ENCODE results near the gene RAPGEF2.
"Not testable (repeated sequence)": the region's sequence is repeated elsewhere in the genome, so short reads cannot be mapped to it uniquely, and the experiment has no call there.

Gene RAPGEF2

DNA sequence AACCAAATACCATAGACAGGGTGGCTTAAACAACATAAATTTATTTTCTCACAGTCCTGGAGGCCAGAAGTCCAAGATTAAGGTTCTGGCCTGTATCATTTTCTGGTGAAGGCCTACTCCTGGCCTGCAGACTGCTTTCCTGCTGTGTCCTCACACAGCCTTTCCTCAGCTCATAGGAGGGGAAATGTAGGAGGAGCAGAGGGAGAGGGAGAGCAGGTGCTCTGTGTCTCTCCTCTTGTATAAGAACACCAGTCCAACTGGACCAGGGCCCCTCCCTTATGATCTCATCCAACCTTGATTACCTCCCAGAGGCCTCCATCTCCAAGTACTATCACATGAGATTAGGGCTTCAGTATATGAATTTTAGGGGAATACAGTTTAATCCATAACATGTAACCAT lies 34.3 kb downstream of the RAPGEF2 start:
- DNase-seq: peak; percentile 3

DNA sequence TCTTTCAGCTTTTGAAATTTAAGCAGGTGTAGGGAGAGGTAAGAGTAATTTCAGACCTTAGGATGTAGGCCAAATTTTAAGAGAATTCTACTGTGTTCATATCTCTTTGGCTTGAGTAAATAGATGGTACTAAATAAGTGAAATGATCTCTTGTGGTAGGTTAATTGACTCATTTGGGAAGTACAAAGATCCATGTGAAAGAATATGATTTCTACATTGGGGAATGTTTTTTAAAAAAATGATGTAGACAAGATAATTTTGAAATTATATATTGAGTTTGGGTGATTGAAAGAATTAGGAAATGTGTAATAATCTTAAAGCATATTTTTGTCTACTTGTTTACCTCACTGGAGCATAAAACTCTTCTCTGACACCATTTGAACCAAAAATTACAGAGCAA lies 35.6 kb downstream of the RAPGEF2 start:
- no peak for DNase-seq

DNA sequence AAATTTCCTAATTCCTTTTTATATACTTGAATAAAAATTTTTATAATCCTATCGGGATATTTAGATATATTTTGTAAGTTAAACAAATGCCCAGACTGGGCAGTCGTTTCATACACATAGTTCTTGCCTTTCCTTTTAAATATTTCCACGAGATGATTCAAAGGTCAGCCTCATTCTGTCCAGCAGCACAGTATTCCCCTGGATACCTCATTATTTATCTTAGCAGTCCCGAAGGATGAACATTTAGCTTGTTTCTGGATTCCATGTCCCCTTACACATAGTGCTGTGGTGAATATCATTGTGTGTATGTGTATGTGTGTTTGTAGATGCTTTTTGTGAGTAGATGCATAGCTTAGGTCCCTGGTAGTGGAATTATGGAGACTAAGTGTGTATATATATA lies 38.3 kb downstream of the RAPGEF2 start:
- no peak for DNase-seq

DNA sequence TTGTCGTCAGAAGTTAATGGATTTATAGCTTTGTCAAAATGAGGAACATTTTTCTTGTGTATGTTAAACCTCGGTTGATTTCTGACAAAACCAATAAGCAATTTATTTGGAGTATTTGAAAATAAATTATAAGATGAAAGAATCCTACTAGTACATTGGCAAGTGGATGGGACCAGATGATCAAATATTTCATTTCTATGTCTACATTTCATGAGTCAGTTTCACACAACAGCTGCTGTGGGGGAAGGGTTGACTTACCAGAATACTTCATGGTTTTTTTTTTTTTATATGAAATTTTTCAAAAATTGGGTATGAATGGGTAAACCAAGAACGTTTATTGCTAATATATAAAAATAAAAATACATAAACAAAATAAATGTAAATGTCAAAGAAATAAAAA lies 39.4 kb downstream of the RAPGEF2 start:
- DNase-seq: peak; percentile 61

DNA sequence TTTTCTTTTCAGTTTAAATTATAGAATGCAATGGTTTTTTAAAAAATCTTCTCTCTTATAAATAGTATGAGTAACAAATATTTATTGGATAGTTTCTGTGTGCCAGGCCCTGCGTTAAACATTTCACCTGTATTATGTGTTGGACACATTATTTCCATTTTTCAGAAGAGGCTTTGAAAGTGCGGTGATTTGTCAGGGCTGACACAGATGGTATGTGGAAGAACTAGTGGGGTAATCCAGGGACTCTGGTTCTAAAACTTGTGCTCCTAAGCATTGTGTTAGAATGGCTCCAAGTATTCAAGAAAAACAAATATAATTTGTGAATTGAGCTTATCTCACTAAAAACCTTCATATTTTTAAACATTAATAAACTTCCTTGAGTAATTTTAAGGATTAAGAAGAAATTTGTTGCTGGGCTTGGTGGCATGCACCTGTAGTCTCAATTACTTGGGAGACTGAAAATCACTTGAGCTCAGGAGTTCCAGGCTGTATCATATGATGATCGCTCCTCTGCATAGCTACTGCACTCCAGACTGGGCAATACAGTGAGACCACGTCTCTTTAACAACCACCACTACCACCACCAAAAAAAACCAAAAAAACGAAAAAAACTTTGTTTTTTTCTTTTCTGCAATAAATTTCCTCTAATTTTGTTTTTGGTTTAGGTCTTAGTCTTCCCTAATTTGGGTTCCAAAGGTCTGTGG lies 40.0 kb downstream of the RAPGEF2 start:
- peak; percentile 8 for DNase-seq

- DNase-seq: no peak
These were observed 40.8 kb downstream of the RAPGEF2 start for GRCh38 chr4:159143687-159144086.

- no peak for DNase-seq
These were observed 41.3 kb downstream of the RAPGEF2 start for GRCh38 chr4:159144112-159144694.

- no peak for DNase-seq
These were observed 42.6 kb downstream of the RAPGEF2 start for GRCh38 chr4:159145318-159145991.

- no peak for DNase-seq
These were observed 43.1 kb downstream of the RAPGEF2 start for GRCh38 chr4:159145992-159146330.

DNA sequence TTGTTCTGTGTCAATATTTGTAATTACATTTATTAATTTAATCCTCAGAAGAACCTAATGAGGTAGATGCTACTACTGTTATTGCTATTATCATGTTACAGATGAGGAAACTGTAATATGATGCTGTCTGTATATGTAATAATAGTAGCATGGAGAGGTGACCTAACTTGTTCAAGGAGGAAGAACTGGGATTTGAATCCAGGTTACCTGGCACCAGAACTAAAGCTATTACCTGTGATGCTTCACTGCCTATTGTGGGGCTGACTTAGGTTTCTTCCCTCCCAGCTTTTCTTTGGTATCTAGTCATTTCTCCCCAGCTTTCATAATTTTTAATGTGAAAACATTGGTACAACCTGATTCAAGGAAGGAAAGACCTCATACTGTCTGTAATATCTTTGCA lies 43.6 kb downstream of the RAPGEF2 start:
- DNase-seq: peak; percentile 60

DNA sequence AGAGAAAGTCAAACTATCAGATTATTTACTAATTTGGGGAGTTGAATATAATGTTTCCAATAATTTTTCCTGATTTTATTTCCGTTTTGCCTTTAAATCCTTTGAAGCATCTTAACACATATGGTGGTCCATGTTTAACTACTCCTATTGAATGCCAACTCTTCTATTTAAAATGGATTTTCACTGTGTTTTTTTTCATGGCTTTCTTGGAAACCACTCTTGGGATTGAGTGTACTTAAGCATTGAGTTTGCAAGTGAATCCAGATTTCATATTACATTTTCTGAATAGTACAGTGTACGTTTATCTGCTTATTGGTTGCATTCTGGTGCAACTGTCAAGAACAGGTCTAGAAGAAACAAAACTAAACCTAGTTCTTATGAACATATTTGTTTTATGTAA lies 45.6 kb downstream of the RAPGEF2 start:
- DNase-seq: no peak

GRCh38 chr4:159149666-159150065 lies 46.8 kb downstream of the RAPGEF2 start:
- DNase-seq: no peak

DNA sequence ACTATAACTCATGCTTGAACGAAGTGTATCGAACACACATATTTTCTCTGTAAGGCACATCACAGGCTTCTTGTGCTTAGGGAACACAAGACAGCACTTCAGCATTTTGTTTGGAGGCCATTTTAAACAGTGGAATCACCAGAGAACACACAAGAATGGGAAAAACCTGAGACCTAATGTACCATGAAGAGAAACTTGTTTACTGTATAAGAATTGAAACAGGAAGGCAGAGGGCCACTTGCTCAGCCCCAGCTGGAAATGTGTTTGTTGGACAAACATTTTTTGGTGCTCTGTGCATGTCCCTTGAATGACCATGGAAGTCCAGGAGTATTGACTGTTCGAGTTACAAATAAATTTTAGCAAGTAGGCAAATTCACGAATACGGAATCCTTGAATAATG lies 47.5 kb downstream of the RAPGEF2 start:
- no peak for DNase-seq

DNA sequence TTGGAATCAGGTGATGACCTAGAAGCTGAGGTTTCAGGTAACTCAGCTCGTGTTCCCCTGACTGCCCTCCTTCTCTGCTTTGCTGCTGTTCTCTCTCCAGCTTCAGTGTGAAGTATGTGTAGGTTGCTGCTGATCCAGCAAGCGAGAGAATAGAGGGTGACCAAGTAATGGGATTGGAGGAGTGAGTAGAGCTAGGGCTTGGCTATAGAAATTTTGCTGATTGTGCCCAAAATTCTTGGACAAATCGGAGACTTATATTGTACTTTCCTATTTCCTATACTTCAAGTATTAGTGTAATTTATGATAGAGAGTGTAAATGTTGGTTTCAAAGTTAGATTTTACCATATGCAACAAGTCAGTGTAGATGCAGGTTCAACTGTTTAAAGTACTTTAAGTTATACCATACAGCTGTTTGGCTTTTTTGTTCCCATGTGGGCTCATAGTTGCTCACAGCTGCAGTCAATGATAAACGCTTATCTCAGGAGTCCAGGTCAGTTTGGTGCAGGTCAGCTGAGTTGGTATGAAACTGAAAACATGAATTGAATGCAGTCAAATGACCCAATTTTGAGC lies 48.0 kb downstream of the RAPGEF2 start:
- DNase-seq: no peak

DNA sequence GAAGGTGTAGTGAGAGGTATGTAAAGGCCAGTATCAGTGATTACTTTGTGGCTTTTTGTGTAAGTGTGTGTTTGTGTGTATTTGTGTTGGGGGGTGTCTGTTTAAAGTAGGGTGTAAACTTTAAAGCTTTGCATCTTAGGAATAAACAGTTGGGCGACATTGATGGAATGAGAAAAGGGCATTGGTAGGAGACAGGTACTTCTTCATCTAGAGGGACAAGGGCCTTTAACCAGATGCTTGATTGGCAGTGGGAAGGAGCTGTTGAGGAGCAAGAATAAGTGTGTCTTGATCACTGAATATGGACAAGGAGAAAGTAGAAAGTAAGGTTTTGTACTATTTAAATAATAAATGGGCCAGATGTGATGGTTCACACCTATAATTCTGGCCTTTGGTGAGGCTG lies 48.8 kb downstream of the RAPGEF2 start:
- no peak for DNase-seq

DNA sequence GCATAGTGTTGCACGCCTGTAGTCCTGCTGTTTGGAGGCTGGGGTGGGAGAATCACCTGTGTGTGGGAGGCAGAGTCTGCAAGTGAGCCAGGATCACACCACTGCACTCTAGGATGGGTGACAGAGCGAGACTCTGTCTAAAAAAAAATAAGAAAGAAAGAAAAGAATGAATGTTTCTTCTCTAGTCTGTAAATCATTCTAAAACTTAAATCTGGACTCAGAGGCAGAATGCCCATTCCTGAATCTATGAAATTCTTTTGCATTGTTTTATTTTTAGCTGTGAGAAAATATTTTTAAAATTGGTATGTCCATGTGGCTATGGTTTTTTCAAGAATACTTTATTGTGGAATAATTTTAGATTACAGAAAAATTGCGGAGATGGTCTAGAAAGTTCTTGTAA lies 49.3 kb downstream of the RAPGEF2 start:
- DNase-seq: no peak

DNA sequence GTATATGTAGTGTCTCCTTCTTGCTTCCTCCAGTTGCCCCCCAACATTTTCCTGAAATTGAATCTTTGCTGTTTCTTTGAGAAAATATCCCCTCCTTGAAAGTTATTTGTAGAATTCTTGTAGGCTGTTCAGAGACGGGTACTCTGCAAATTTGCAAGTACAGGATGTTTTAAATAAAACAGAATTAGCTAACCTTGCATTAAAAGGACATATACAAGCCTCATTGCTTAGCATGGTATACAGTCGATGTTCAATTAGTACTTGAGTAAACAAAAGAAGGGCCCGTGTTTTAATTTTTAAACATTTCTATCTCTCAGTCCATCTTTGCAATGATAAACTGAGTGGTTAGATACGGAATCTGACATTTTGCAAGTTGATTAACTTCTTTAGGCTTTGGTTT lies 50.8 kb downstream of the RAPGEF2 start:
- no peak for DNase-seq

DNA sequence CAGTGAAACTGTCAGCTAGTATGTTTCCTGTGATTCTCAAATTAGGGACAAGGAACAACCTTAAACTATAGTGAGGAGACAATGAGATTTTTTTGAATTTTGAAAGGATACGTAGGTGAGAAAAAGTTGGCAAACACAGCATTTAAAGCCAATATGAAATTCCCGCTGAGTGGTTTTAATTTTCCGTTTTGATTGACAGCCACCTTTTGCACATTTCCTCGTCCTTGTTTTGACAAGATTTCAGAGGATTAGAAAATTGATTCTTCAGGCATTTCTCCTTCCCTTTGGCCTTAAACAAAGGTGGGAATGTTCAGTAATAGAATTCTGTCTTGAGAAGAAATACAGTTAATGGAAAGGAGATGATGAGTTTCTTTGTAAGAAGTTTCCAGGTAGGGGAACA lies 52.2 kb downstream of the RAPGEF2 start:
- no peak for DNase-seq

GRCh38 chr4:159158083-159158617 lies 55.3 kb downstream of the RAPGEF2 start:
- DNase-seq: no peak

GRCh38 chr4:159158985-159159384 lies 56.1 kb downstream of the RAPGEF2 start:
- no peak for DNase-seq

- DNase-seq: no peak
These were observed 56.7 kb downstream of the RAPGEF2 start for GRCh38 chr4:159159611-159160010.

GRCh38 chr4:159160242-159160641 lies 57.4 kb downstream of the RAPGEF2 start:
- DNase-seq: no peak

DNA sequence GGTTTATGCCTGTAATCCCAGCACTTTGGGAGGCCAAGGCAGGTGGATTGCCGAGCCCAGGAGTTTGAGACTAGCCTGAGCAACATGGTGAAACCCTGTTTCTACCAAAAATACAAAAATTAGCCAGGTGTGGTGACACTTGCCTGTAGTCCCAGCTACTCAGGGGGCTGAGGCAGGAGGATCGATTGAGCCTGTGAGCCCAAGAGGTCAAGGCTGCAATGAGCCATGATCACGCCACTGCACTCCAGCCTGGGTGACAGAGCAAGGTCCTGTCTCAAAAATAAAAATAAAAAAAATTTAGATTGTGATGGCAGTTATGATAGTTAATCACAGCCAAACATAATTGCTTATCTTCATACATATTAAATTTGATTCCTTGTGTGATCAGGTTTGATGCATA lies 58.6 kb downstream of the RAPGEF2 start:
- not testable (repeated sequence) for DNase-seq

DNA sequence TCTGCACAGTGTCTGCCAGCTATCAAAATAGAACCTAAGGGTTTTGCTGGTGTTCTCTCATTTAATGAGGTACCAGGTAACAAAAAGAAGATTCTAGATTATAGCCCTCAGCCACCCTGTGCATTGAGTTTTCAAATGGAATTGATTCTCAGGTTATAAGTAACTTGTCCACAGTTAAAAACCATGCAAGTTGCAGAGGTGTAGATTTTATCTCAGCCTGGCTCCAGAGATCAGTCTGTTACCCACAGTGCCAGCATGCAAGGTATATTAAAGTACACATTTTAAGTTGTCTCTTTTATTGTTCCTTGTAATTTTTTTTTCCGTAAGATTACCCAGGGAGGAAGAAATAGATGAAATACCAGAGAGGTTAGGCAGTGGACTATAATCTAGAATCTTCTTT lies 59.7 kb downstream of the RAPGEF2 start:
- no peak for DNase-seq

Measured in NCI-H2171 treated with DMSO at 0.1 percent for 48 hours (cell line).